Measurements from ENCODE around the gene APPL2.

Gene APPL2

GRCh38 chr12:105235732-105236476, at the start of gene APPL2:
TSS of gene APPL2 (minus strand) at chr12:105236174. CDS start at chr12:105236012, 162 bp downstream.
- peak; percentile 63 to 72 for DNase-seq (ENCODE audit: low read depth in 2 of 2)

- no peak for DNase-seq (ENCODE audit: low read depth in 2 of 2)
Measured at GRCh38 chr12:105285378-105285777, 49.4 kb upstream of the APPL2 start.

GRCh38 chr12:105281694-105282049, 45.7 kb upstream of the APPL2 start:
- DNase-seq (ENCODE audit: low read depth in 2 of 2): no peak

GRCh38 chr12:105280966-105281693, 45.2 kb upstream of the APPL2 start:
- no peak for DNase-seq (ENCODE audit: low read depth in 2 of 2)

- DNase-seq (ENCODE audit: low read depth in 2 of 2): no peak
Measured at GRCh38 chr12:105279460-105280056, 43.6 kb upstream of the APPL2 start.

GRCh38 chr12:105278043-105278697, 42.2 kb upstream of the APPL2 start:
- no peak for DNase-seq (ENCODE audit: low read depth in 2 of 2)

GRCh38 chr12:105275997-105276733, 40.2 kb upstream of the APPL2 start:
- DNase-seq (ENCODE audit: low read depth in 2 of 2): no peak

GRCh38 chr12:105274571-105274970, 38.6 kb upstream of the APPL2 start:
- no peak for DNase-seq (ENCODE audit: low read depth in 2 of 2)

- no peak for DNase-seq (ENCODE audit: low read depth in 2 of 2)
Measured at GRCh38 chr12:105273601-105274000, 37.6 kb upstream of the APPL2 start.

GRCh38 chr12:105272814-105273416, 36.9 kb upstream of the APPL2 start:
- no peak for DNase-seq (ENCODE audit: low read depth in 2 of 2)

GRCh38 chr12:105272152-105272551, 36.2 kb upstream of the APPL2 start:
- no peak for DNase-seq (ENCODE audit: low read depth in 2 of 2)

- DNase-seq (ENCODE audit: low read depth in 2 of 2): no peak
Measured at GRCh38 chr12:105271364-105271763, 35.4 kb upstream of the APPL2 start.

GRCh38 chr12:105270671-105271255, 34.8 kb upstream of the APPL2 start:
- no peak for DNase-seq (ENCODE audit: low read depth in 2 of 2)

- DNase-seq (ENCODE audit: low read depth in 2 of 2): no peak
Measured at GRCh38 chr12:105267711-105268110, 31.7 kb upstream of the APPL2 start.

GRCh38 chr12:105264771-105265170, 28.8 kb upstream of the APPL2 start:
- no peak for DNase-seq (ENCODE audit: low read depth in 2 of 2)

GRCh38 chr12:105262461-105263184, 26.6 kb upstream of the APPL2 start:
- no peak for DNase-seq (ENCODE audit: low read depth in 2 of 2)

GRCh38 chr12:105261010-105261409, 25.0 kb upstream of the APPL2 start:
- no peak for DNase-seq (ENCODE audit: low read depth in 2 of 2)

GRCh38 chr12:105259226-105259625, 23.3 kb upstream of the APPL2 start:
- DNase-seq (ENCODE audit: low read depth in 2 of 2): no peak

- no peak for DNase-seq (ENCODE audit: low read depth in 2 of 2)
Measured at GRCh38 chr12:105257321-105257728, 21.4 kb upstream of the APPL2 start.

- DNase-seq (ENCODE audit: low read depth in 2 of 2): no peak
Measured at GRCh38 chr12:105256921-105257320, 20.9 kb upstream of the APPL2 start.

All from stimulated activated CD8-positive, alpha-beta memory T cell treated with anti-CD3 and anti-CD28 coated beads, Interleukin-15, amount 100 ng/mL, for 4 hours (primary cell).